PC-9 (cell line): ENCODE measurements around the gene EML6.

Experiments
- CTCF ChIP-seq: fragments of 200-600 bp; sonication (generic); conservative IDR thresholded peaks from 2 replicates; pipeline ENCODE4 v1.6.1; 2017; ENCODE audit warnings: mixed run types, antibody characterized with exemption, mild to moderate bottlenecking, moderate library complexity
- EZH2 ChIP-seq: fragments of 200-600 bp; sonication (generic); IDR thresholded peaks from 2 replicates; pipeline ENCODE4 v1.8.0; 2017; ENCODE audit warnings: antibody characterized with exemption, low read depth

GRCh38 chr2:54975175-54975574 lies 251.7 kb downstream of the EML6 start:
- TF ChIP-seq CTCF (no peak), EZH2 (no peak)
